ENCODE data around the gene TNS3.

The TNS3 gene

GRCh38 chr7:47317487-47317886 lies 264.4 kb downstream of the TNS3 start:
- Mint-ChIP-seq H3K27ac (peak overlapping the region; percentile 36), H3K4me1 (ENCODE audit: low read depth) (peaks cover 3% of the 10 kb centered on the region), H3K4me3 (no peak overlapping the region), H3K36me3 (ENCODE audit: low read depth) (no peaks in the 10 kb centered on the region), H3K27me3 (ENCODE audit: low read depth) (no peaks in the 10 kb centered on the region), H3K9me3 (no peaks in the 10 kb centered on the region)

DNA sequence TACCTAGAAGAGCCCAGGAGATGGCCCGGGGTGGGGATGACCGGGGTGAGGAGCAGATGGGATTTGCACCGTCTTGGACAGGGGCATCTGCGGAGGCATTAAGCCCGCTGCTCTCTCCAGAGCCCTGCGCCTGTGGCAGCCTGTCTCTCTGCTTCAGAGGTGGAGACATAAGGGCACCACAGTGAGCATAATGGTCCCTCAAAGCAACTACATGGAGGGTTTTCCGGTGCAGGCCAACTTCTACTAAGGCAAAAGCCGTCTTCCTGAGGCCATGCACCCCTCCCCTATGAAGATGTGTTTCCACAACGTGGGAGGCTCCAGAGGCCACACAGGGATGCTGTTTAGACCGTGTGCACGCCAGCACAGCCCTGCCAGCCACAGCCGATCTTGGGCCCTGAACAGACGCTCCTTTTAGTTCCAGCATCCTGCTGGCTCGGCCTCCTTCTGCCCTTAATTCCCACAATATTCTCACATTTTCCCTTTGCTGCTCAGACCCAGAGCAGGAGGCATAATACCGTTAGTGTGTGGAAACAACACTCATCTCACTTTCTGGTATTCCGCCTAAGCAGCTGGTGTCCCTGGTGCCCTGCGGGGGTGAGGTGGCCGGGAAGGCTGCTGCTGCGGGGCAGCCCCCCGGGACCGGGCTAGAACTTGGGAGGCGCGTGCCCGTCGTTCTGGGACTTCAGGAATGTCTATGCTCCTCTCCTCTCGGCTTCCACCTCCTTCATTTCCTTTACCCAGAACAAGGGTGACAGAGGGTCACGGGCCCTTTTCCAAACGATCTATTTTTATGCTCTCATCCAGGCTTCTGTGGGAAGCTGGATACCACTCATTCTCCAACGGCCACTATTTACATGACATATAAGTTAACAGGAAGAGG lies 266.9 kb downstream of the TNS3 start:
- Mint-ChIP-seq H3K27me3 (ENCODE audit: low read depth) (no peaks in the 10 kb centered on the region), H3K27ac (no peak overlapping the region), H3K9me3 (no peaks in the 10 kb centered on the region), H3K4me1 (ENCODE audit: low read depth) (peaks cover 3% of the 10 kb centered on the region), H3K4me3 (no peak overlapping the region), H3K36me3 (ENCODE audit: low read depth) (no peaks in the 10 kb centered on the region)

DNA sequence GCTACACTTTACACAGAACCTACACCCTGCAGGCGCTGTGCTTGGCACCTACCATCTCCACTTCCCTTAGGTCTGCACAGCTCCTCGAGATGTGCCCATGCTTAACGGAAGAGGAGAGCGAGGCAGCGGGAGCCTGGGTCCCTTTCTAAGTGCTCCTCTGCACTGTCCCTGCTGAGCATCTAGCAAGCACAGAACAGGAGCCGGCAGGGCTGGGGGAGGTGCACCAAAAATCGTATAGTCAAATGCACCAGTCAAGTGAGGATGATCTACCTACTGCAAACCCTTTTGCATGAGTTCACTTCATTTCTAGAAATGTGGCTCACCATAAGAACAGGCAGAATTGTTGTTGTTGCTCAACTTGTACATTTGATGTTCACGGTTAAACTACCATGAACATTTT lies 267.7 kb downstream of the TNS3 start:
- Mint-ChIP-seq H3K4me1 (ENCODE audit: low read depth) (peaks cover 3% of the 10 kb centered on the region), H3K27ac (no peak overlapping the region), H3K36me3 (ENCODE audit: low read depth) (no peaks in the 10 kb centered on the region), H3K9me3 (peaks cover 4% of the 10 kb centered on the region), H3K27me3 (ENCODE audit: low read depth) (no peaks in the 10 kb centered on the region), H3K4me3 (no peak overlapping the region)

DNA sequence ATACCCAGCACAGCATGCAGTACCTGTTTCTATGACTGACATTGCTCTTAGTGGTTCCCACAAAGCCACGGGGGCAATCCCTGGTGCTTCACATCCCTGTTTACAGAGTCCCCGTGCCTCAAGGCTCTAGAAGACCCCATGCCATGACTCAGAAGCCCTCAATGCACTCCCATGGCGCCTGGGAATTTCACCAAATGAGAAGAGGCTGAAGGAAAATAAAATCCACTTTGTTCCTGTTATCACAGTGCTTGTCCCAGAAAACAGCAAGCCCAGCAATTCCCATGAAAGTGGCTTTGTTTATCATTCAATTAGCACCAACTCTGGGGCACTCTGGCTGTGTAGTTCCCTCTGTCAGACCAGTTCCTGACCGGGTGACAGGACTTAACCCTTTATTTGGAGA lies 268.3 kb downstream of the TNS3 start:
- no peaks in the 10 kb centered on the region for H3K36me3 Mint-ChIP-seq (ENCODE audit: low read depth)
- peaks cover 10% of the 10 kb centered on the region for H3K9me3 Mint-ChIP-seq
- H3K27me3 Mint-ChIP-seq (ENCODE audit: low read depth): no peaks in the 10 kb centered on the region
- no peak overlapping the region for H3K27ac Mint-ChIP-seq
- H3K4me3 Mint-ChIP-seq: no peak overlapping the region
- peaks cover 3% of the 10 kb centered on the region for H3K4me1 Mint-ChIP-seq (ENCODE audit: low read depth)

GRCh38 chr7:47311891-47312290 lies 270.0 kb downstream of the TNS3 start:
- Mint-ChIP-seq H3K36me3 (ENCODE audit: low read depth) (no peaks in the 10 kb centered on the region), H3K9me3 (peaks cover 11% of the 10 kb centered on the region), H3K4me3 (no peak overlapping the region), H3K27ac (no peak overlapping the region), H3K4me1 (ENCODE audit: low read depth) (no peaks in the 10 kb centered on the region), H3K27me3 (ENCODE audit: low read depth) (no peaks in the 10 kb centered on the region)

DNA sequence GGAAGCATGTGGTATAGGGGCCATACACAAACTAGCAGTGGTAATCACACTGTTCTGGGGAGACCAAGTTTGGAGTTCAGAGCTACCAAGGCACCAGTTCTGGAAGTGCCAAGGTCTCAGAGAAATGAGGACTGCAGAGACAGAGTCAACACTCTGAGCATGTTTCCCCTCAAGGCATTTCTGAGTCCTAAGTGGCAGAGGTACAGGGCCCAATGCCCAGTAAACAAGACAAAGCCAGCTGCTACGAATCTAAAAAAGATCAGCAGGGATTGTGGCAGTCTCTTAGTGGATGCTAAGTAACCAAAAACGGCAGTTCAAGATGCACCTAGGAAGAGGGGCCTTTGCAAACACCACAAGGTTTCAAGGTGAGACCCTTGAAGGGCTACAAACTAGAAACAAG lies 271.9 kb downstream of the TNS3 start:
- Mint-ChIP-seq H3K4me3 (no peak overlapping the region), H3K36me3 (ENCODE audit: low read depth) (no peaks in the 10 kb centered on the region), H3K9me3 (peaks cover 11% of the 10 kb centered on the region), H3K27me3 (ENCODE audit: low read depth) (no peaks in the 10 kb centered on the region), H3K27ac (no peak overlapping the region), H3K4me1 (ENCODE audit: low read depth) (no peaks in the 10 kb centered on the region)

- Mint-ChIP-seq H3K27ac (no peak overlapping the region), H3K27me3 (ENCODE audit: low read depth) (no peaks in the 10 kb centered on the region), H3K4me3 (no peak overlapping the region), H3K4me1 (ENCODE audit: low read depth) (no peaks in the 10 kb centered on the region), H3K9me3 (peaks cover 11% of the 10 kb centered on the region), H3K36me3 (ENCODE audit: low read depth) (no peaks in the 10 kb centered on the region)
Observed at GRCh38 chr7:47308808-47309207, 273.1 kb downstream of the TNS3 start.

DNA sequence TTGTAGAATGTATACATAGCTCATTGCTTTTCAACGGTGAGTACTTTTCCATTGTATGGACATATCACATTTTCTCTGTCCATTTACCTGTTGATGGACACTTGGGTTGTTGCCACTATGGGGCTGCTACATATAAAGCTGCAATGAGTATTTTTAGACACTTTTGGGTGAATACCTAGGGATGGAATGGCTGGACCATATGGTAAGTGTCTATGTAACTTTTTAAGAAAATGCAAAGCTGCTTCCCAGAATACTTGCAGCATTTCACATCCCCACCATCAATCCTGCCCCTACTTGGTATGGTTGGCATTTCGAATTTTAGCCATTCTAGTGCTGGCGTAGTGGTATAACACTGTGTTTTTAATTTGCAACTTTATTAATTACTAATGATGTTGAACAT lies 274.6 kb downstream of the TNS3 start:
- no peak overlapping the region for H3K4me3 Mint-ChIP-seq
- H3K36me3 Mint-ChIP-seq (ENCODE audit: low read depth): no peaks in the 10 kb centered on the region
- no peaks in the 10 kb centered on the region for H3K27me3 Mint-ChIP-seq (ENCODE audit: low read depth)
- H3K9me3 Mint-ChIP-seq: peaks cover 11% of the 10 kb centered on the region
- no peak overlapping the region for H3K27ac Mint-ChIP-seq
- no peaks in the 10 kb centered on the region for H3K4me1 Mint-ChIP-seq (ENCODE audit: low read depth)

GRCh38 chr7:47304727-47305719 lies 276.9 kb downstream of the TNS3 start:
- Mint-ChIP-seq H3K27ac (no peak overlapping the region), H3K36me3 (ENCODE audit: low read depth) (no peaks in the 10 kb centered on the region), H3K4me3 (no peak overlapping the region)

DNA sequence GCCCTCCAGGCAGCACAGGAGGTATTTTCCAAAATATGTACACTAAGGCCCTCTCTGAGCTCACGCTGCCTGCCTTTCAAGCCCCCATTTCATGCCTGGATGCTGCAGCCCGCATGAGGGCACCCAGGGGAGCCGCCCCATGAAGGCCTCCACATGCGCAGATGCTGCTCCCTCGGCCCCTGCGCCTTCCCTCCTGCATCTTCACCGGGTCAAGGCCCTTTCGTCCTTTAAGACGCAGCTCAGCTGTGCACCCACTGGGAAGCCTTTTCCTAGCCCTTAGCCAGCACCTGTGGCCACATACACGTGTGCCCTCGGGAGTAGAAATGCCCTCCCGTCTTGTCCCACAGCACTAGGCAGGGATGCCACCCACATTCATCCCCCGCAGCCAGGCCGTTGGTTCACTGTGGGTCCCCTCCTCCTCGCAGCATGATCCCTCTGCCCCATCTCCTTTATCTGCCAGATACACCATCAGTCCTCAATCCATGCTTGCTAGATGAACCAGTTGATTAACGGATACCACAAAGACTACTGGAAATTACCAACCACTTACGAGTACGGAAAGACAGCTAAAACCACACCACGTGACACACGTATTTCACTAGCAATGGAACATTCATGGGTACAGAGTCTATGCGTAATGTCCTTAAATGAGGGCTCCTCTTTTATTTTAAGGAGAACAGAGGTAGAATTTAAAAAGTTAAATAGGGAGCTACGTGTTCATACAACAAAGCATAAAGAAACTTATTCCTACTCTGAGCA lies 278.0 kb downstream of the TNS3 start:
- H3K4me3 Mint-ChIP-seq: peak overlapping the region; percentile 11
- H3K4me1 Mint-ChIP-seq (ENCODE audit: low read depth): no peaks in the 10 kb centered on the region
- H3K9me3 Mint-ChIP-seq: peaks cover 4% of the 10 kb centered on the region
- no peaks in the 10 kb centered on the region for H3K27me3 Mint-ChIP-seq (ENCODE audit: low read depth)
- H3K27ac Mint-ChIP-seq: no peak overlapping the region
- H3K36me3 Mint-ChIP-seq (ENCODE audit: low read depth): no peaks in the 10 kb centered on the region

More at GRCh38 chr7:47304727-47305719, 276.9 kb downstream of the TNS3 start:
- Mint-ChIP-seq H3K4me1 (ENCODE audit: low read depth) (no peaks in the 10 kb centered on the region), H3K27me3 (ENCODE audit: low read depth) (no peaks in the 10 kb centered on the region), H3K9me3 (peaks cover 11% of the 10 kb centered on the region)

GRCh38 chr7:47303014-47303694 lies 278.8 kb downstream of the TNS3 start:
- Mint-ChIP-seq H3K27ac (no peak overlapping the region), H3K27me3 (ENCODE audit: low read depth) (no peaks in the 10 kb centered on the region)

GRCh38 chr7:47302560-47302959 lies 279.4 kb downstream of the TNS3 start:
- Mint-ChIP-seq H3K4me3 (no peak overlapping the region), H3K27me3 (ENCODE audit: low read depth) (no peaks in the 10 kb centered on the region), H3K4me1 (ENCODE audit: low read depth) (no peaks in the 10 kb centered on the region), H3K9me3 (no peaks in the 10 kb centered on the region), H3K27ac (no peak overlapping the region), H3K36me3 (ENCODE audit: low read depth) (no peaks in the 10 kb centered on the region)

More at GRCh38 chr7:47303014-47303694, 278.8 kb downstream of the TNS3 start:
- no peak overlapping the region for H3K4me3 Mint-ChIP-seq
- H3K4me1 Mint-ChIP-seq (ENCODE audit: low read depth): no peaks in the 10 kb centered on the region
- H3K9me3 Mint-ChIP-seq: no peaks in the 10 kb centered on the region
- H3K36me3 Mint-ChIP-seq (ENCODE audit: low read depth): no peaks in the 10 kb centered on the region

- no peak overlapping the region for H3K4me3 Mint-ChIP-seq
- no peaks in the 10 kb centered on the region for H3K4me1 Mint-ChIP-seq (ENCODE audit: low read depth)
- H3K27ac Mint-ChIP-seq: no peak overlapping the region
- H3K36me3 Mint-ChIP-seq (ENCODE audit: low read depth): no peaks in the 10 kb centered on the region
- no peaks in the 10 kb centered on the region for H3K9me3 Mint-ChIP-seq
- H3K27me3 Mint-ChIP-seq (ENCODE audit: low read depth): no peaks in the 10 kb centered on the region
Observed at GRCh38 chr7:47301657-47302295, 280.1 kb downstream of the TNS3 start.

Data from T-helper 1 cell treated with Interleukin-12 subunit alpha and Interleukin-12 subunit beta and Interleukin-4 antibody, amounts not matched to agents 30 μg/mL and 1 μg/mL, for 36 hours (primary cell).